Measurements from ENCODE around the gene LIN9.

- no peak for TF ChIP-seq POLR2A (IDR thresholded peaks at IDR 0.05)
- no peak for TF ChIP-seq CTCF (IDR thresholded peaks at IDR 0.05)
- no peak for TF ChIP-seq POLR2AphosphoS5 (IDR thresholded peaks at IDR 0.05)
These were observed 42.7 kb upstream of the LIN9 start for GRCh38 chr1:226351709-226352108.
